GM21423 (cell line): ENCODE measurements around the gene DMGDH.

Experiments
- ATAC-seq: cut with Tn5 transposase; IDR thresholded peaks from one replicate; pipeline ENCODE4 v1.9.1; 2021; ENCODE audit warnings: mild to moderate bottlenecking, moderate library complexity; ENCODE audit not compliant: unreplicated experiment

The DMGDH gene

DNA sequence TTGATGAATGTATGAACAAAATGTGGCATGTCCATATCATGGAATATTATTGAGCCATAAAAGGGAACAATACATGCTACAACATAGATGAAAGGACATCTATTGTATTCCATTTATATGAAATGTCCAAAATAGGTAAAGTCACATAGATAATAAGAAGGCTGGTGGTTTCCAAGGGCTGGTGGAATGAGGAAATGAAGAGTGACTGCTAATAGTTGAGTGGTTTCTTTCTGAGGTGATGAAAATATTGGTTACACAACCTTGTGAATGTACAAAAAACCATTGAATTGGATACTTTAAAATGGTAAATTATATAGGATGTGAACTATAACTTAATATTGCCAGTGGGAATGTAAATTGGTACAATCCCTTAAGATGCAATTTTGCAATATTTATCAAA, 89.6 kb downstream of the DMGDH start:
- no peak for ATAC-seq

DNA sequence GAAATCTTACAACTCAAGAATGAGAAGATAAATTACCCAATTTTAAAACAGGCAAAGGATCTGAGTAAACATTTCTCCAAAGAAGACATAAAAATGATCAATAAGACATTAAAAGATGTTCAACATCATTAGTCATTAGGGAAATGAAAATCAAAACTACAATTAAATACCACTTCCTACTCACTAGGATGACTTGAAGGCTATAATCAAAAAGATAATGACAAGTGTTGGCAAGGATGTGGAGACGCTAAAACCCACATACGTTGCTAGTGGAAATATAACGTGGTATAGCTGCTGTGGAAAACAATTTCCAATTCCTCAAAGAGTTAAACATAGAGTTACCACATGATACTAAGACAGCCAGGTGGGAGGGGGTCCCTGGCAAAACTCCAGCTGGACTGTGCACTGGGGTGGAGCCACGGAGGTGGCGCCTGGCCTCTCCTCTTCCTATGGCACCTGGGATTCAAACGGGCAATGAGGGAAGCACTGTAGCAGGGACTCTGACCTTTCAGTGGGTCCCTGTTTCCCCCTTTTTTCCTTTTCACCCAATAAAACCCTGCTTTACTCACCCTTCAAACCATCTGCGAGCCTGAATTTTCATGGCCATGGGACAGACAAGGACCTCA, 90.2 kb downstream of the DMGDH start:
- ATAC-seq, result no peak

DNA sequence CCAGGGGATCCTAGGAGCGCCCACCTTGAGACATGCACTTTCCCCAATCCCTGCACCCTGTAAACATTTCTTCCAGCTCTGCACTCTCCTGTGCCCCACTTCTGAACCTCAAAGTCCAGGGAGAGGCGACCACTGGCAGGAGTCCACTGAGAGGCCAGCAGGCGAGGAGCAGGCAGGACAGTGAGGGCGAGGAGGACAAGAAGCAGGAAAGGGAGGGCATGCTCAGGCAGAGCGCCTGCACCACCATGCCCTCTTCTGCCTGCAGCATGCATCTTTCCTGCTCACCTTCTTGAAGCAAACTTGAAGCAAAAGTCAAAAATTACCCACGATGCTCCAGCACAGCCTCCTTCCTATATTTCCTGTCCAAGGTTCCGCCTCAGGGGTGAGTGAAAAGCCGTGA, 94.4 kb downstream of the DMGDH start:
- no peak for ATAC-seq

DNA sequence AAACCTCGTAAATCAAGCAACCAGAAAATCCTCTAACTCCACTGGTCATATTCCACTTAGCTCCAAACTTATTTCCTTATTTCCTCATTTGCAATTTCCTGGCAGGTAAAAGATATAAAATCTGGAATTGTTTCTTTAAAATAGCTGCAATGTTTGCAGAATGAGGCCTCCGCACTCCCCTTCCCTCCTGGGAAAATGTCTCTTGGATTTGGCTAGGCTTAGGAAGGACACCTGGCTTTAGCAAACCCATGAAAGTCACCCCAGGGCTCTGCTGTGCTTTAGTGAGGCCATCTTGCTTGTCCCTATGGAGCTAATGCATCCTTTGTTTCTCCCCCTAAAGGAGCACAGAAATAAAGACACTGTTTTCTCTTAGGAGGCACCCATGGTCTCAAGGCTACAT, 94.9 kb downstream of the DMGDH start:
- ATAC-seq, result no peak

DNA sequence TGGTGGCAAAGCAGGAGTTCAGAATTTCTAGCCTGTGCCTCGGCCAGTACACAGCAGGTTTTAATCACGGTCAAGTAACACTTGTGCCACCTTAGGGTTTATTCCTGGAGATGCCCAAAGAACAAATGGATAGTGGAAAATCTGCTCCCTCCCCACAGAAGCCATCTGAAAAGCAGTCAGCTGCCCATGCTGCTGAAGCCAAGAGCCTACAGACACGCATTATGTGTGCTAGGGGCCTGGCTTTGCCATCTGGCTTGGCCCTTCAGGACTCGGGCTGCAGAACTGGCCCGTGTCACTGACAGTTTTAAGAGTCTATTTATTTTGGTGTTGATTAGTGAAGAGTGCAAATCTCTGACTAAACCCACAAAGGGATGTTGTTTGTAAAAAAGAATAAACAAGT, 95.5 kb downstream of the DMGDH start:
- no peak for ATAC-seq

DNA sequence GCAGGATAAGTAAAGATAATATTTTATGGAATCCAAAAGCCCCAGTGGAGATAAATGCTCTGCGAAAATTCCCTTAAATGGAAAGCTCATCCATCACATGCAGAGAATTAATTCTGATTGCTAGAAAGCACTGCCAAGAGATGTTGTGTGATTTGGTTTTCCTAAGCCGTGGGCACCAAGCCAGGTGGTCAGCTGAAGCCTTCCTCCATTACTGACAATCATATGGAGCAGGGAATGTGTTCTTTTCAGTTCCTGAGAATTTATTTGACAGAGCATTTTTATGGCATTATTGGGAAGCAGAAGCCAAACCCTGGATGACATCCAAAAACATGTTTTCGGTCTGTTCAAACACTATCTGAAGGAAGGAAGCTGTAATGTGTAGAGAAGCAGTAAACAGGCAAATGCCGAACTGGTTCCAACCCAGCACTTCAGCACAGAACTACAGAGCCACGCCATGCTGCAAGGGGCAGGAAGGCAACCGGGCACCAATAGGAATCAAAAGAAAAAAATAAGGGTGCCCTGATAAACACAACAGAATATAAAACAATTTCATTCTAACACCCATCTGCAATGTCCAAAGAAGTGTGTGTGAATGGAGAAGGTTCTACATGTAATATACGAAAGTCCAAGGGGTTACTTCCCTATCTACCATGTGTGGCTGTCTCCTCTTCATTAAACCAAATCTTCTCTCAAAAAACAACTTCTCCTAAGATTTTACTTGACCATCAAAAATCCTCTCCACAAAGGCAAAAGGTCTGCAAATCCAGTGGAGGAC, 96.6 kb downstream of the DMGDH start:
- ATAC-seq, result no peak

DNA sequence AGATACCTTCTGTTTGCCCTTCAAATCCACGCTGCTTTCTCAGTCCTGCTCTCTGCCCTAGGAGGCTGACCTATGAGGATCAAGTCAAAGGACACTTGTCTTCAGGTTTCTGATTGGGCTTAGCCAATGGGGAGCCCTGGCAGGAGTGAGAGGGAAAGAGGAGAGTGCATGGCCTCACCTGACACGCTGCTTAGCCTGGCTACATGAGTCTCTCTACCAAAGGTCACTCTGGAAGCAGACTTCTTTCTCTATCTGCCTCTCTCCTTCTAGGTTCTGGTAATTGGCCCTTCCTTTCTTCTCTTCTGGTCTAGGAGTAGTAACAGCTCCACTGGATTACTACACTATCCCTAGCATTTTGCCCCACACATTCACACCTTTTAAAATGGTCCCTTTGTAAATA, 97.5 kb downstream of the DMGDH start:
- ATAC-seq, result no peak

DNA sequence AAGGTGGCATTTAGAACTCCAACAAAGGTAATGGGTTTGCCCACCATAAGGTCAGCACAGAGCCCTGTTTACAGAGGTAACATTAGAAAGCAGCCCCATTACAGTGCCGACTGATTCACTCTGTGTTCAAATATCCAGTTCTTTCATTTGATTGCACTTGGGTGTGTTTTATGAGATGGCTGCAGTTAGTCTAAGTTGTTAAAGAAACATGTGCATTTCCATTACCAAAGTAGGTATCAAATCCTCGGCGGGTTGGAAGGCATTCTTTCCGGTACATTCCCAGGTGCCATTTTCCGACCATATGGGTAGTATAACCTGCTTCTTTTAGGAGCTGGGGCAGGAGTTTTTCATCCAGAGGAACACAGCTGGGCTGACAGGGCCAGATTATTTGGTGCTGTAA, 100.7 kb downstream of the DMGDH start:
- ATAC-seq, result no peak

DNA sequence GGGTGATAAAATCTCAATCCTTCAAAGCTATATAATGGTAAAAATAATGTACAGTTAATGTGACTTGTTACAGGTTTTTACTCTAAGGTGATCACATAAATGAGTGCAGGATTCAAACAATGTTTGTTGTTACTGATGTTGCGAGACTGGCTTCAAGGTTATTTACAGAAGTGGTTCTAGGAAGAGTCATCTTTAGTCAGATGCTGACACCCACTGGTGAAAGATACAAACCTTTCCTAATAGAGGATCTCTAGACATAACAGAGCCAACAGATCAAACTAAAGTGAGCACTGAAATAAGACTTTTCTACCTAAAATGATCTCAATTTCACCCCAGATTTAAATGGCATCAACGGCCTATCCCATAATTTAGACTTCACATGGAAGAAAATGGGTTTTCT, 104.6 kb downstream of the DMGDH start:
- ATAC-seq, result no peak

DNA sequence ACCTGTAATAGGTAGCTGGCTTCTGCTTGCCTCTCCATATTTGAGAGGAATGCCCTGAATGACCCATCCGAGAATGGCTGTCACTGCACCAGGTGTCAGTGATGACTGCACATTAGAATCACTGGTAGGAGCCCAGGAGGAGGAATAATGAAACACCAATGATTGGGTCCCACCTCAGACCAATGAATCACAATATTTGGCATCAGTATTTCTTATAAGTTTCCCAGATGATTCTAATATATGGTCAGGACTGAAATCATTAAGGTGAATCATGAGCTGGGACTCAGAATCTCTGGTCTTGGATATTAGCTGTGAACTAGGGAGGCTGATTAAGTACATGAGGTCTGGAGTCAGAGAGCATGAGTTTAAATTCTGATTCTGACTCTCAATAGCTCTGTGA, 107.7 kb downstream of the DMGDH start:
- ATAC-seq, result no peak

DNA sequence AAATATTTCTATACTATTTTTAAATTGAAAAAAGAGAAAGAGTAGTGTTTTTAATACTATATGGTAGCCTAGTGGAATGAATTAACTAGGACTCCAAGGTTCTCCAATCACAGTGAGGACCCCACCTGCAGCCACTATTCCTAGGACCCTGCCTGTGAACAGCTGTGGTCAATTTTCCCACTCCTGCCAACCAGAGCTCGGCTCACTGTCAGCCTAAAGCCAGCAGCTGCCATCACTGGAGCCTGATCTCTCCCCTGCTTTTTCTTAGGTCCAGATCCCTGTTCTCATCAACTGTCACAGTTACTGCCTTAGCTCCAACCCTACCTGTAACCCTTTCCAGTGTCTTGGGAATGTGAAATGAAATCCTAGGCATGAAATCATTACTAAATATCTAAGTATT, 109.7 kb downstream of the DMGDH start:
- no peak for ATAC-seq

DNA sequence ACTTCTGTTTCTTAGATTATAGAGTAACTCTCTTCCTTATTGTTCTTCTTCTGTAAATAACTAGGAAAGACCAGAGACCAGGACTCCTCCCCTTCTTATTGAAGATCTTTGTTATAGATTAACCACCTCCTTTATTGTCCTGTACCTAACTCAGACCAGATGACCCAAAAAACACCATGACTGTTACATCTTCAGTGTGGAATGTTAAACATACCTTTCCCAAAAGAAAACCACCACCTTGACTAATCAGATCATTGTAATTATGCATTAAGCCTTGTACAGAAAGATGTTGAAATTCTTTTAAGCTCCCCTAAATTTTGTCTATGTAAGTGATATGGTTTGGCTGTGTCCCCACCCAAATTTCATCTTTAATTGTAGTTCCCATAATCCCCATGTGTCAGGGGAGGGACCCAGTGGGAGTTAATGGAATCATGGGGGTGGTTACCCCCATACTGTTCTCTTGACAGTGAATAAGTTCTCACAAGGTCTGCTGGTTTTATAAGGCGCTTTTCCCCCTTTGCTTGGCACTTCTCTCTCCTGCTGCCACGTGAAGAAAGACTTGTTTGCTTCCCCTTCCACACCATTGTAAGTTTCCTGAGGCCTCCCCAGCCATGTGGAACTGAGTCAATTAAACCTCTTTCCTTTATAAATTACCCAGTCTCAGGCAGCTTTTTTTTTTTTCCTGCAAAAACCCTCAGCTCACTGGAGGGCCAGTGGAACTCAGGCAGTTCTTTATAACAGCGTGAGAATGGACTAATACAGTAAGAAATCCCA, 110.6 kb downstream of the DMGDH start:
- ATAC-seq, result no peak

DNA sequence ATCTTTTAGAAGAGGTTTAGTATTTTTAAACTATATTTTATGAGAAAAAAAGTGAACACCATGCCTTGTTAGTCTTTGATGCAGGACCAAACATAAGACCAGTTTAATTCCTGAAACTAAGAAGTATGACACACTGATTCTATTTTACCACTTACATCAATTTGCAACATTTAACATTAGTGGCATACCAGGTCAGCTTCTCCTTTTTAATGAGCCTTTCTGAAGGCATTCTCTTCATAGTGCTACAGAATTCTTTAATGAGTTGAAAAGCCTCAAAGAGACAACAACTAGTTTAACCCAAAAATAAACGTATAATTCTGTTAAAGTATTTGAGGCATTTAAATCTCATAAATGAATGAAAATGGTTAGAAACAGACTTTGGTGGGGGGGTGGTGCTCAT, 112.6 kb downstream of the DMGDH start:
- ATAC-seq, result no peak

DNA sequence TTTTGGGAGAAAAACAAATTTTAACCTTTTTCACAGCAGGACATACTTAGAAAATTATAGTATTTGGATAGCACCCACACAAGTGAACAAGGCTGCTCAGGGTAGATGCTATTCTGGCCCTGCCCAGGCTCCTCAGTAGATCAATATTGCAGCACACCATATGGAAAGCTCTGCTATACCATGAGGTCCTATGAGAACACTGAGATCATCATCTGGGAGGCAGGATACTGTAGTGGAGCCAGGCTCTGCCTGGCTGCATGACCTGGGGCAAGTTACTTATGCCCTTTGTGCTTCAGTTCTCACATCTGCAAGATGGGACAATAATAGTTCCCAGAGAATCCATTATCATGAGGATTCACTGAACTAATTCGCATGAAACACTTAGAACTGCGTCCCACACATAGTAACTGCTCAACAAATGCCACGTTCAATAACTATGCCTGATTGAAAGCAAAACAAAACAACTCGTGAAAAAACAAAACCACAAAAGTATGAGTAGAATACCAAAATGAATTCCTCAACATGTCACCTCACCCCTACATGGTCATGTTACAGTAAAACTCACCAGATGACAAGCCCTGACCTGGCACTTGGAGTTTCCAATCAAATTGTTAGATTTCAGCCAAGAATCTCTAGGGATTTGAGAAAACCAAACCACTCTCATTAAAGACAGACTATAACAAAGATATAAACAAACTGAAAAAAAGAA, 116.2 kb downstream of the DMGDH start:
- no peak for ATAC-seq
